Calu3 (cell line): ENCODE measurements around the gene NSUN4. TPM values are rescaled to one million over a fixed set of nuclear protein-coding genes. Genes with fewer than 3 reads are reported as not detected.
"Not testable (repeated sequence)": the region's sequence is repeated elsewhere in the genome, so short reads cannot be mapped to it uniquely, and the experiment has no call there.

ENCODE experiments used
- BruUV-seq: library from RNA; stranded (reverse); fragments of 400-500 nt; replicated peaks from 2 replicates; lab custom pipeline; 2021; lab: Mats Ljungman, UMichigan
- CTCF ChIA-PET: fragments of 300-600 bp; sonication (Branson Sonifier 250); formaldehyde crosslinking; loops from one replicate; lab custom pipeline; 2022; ENCODE audit warnings: antibody characterized with exemption; lab: Charles Lee
- DNase-seq: peaks from one replicate; pipeline ENCODE4 v3.0.0; 2022
- H3K27ac Mint-ChIP-seq: one replicate; pipeline ENCODE4 v1.8.0; 2022; ENCODE audit warnings: mixed read lengths; ENCODE audit not compliant: unreplicated experiment
- H3K27me3 Mint-ChIP-seq: one replicate; pipeline ENCODE4 v1.8.0; 2022; ENCODE audit warnings: mixed read lengths; ENCODE audit not compliant: unreplicated experiment
- H3K36me3 Mint-ChIP-seq: one replicate; pipeline ENCODE4 v1.8.0; 2022; ENCODE audit warnings: mild to moderate bottlenecking, moderate library complexity, mixed read lengths; ENCODE audit not compliant: insufficient read depth, unreplicated experiment
- H3K4me1 Mint-ChIP-seq: one replicate; pipeline ENCODE4 v1.8.0; 2022; ENCODE audit warnings: mild to moderate bottlenecking, low read depth, mixed read lengths; ENCODE audit not compliant: unreplicated experiment
- H3K4me3 Mint-ChIP-seq: one replicate; pipeline ENCODE4 v1.8.0; 2022; ENCODE audit warnings: mild to moderate bottlenecking, low read depth, moderate library complexity, mixed read lengths; ENCODE audit not compliant: unreplicated experiment
- H3K9me3 Mint-ChIP-seq: one replicate; pipeline ENCODE4 v1.8.0; 2022; ENCODE audit warnings: low read depth, mixed read lengths; ENCODE audit not compliant: unreplicated experiment
- CTCF ChIP-seq: fragments of 200-600 bp; IDR thresholded peaks from one replicate; pipeline ENCODE4 v1.8.0; 2022; ENCODE audit warnings: antibody characterized with exemption; ENCODE audit not compliant: unreplicated experiment
- intact Hi-C: fragments of 100-400 bp; cut with micrococcal nuclease; formaldehyde crosslinking; loops from one replicate; pipeline ENCODE4 v1.10.0; 2022; ENCODE audit not compliant: unreplicated experiment
- total RNA-seq: library from RNA; stranded (reverse); gene quantifications from 2 replicates; pipeline ENCODE4 v1.2.3, GENCODE V29; 2022

The NSUN4 gene
- total RNA-seq, 1 experiment from 2014 or later = 42.5 TPM

- BruUV-seq = no TSS peak
- intact Hi-C loops = no loop called here
- no peaks in the 10 kb centered on the region for H3K9me3 Mint-ChIP-seq
- H3K27me3 Mint-ChIP-seq = no peaks in the 10 kb centered on the region
- H3K27ac Mint-ChIP-seq = no peak overlapping the region
- H3K4me1 Mint-ChIP-seq = no peaks in the 10 kb centered on the region
- DNase-seq = no peak
- no peak overlapping the region for H3K4me3 Mint-ChIP-seq
- CTCF ChIA-PET = no interaction called here
- no peak for TF ChIP-seq CTCF
- H3K36me3 Mint-ChIP-seq = peaks cover 50% of the 10 kb centered on the region
Observed at GRCh38 chr1:46315669-46316403, 24.8 kb upstream of the NSUN4 start.

DNA sequence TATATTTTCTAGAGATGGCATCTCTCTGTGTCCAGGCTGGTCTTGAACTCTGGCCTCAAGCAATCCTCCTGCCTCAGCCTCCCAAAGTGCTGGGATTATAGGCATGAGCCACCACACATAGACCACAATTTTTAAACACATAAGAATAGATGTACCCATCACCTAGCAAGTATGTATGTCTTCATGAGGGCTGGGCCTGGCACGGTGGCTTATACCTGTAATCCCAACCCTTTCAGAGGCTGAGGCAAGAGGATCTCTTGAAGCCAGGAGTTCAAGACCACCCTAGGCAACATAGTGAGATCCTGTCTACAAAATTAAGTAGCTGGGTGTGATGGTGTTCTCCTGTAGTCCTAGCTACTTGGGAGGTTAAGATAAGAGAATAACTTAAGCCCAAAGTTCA is 23.3 kb upstream of the NSUN4 start:
- H3K27ac Mint-ChIP-seq = no peak overlapping the region
- CTCF ChIA-PET = no interaction called here
- TF ChIP-seq CTCF = no peak
- H3K27me3 Mint-ChIP-seq = no peaks in the 10 kb centered on the region
- no peak for DNase-seq
- BruUV-seq = no TSS peak
- H3K4me1 Mint-ChIP-seq = no peaks in the 10 kb centered on the region
- intact Hi-C loops = no loop called here
- peaks cover 36% of the 10 kb centered on the region for H3K36me3 Mint-ChIP-seq
- no peaks in the 10 kb centered on the region for H3K9me3 Mint-ChIP-seq
- no peak overlapping the region for H3K4me3 Mint-ChIP-seq

GRCh38 chr1:46319301-46319700 is 21.3 kb upstream of the NSUN4 start:
- H3K4me1 Mint-ChIP-seq, H3K27me3 Mint-ChIP-seq, CTCF ChIA-PET, H3K9me3 Mint-ChIP-seq, H3K4me3 Mint-ChIP-seq, BruUV-seq, DNase-seq, H3K27ac Mint-ChIP-seq, intact Hi-C loops: not testable (repeated sequence)
- peaks cover 26% of the 10 kb centered on the region for H3K36me3 Mint-ChIP-seq

- CTCF ChIA-PET, H3K27me3 Mint-ChIP-seq, H3K4me1 Mint-ChIP-seq, intact Hi-C loops, BruUV-seq, H3K27ac Mint-ChIP-seq, H3K4me3 Mint-ChIP-seq, DNase-seq, H3K9me3 Mint-ChIP-seq: not testable (repeated sequence)
- H3K36me3 Mint-ChIP-seq = peaks cover 18% of the 10 kb centered on the region
Observed at GRCh38 chr1:46319960-46320914, 20.4 kb upstream of the NSUN4 start.

GRCh38 chr1:46322191-46322590 is 18.4 kb upstream of the NSUN4 start:
- BruUV-seq, CTCF ChIA-PET, H3K27ac Mint-ChIP-seq, H3K4me3 Mint-ChIP-seq, DNase-seq, intact Hi-C loops, H3K27me3 Mint-ChIP-seq, H3K4me1 Mint-ChIP-seq, H3K9me3 Mint-ChIP-seq: not testable (repeated sequence)
- H3K36me3 Mint-ChIP-seq = peaks cover 12% of the 10 kb centered on the region

GRCh38 chr1:46325285-46326076 is 15.1 kb upstream of the NSUN4 start:
- H3K4me3 Mint-ChIP-seq, H3K4me1 Mint-ChIP-seq, DNase-seq, BruUV-seq, H3K27ac Mint-ChIP-seq, H3K27me3 Mint-ChIP-seq, H3K9me3 Mint-ChIP-seq, CTCF ChIA-PET, intact Hi-C loops: not testable (repeated sequence)
- H3K36me3 Mint-ChIP-seq = peaks cover 14% of the 10 kb centered on the region

- H3K27me3 Mint-ChIP-seq, DNase-seq, intact Hi-C loops, H3K9me3 Mint-ChIP-seq, H3K27ac Mint-ChIP-seq, H3K4me3 Mint-ChIP-seq, BruUV-seq: not testable (repeated sequence)
- Mint-ChIP-seq H3K36me3 (peaks cover 33% of the 10 kb centered on the region), H3K4me1 (peaks cover 25% of the 10 kb centered on the region)
- CTCF ChIA-PET = interaction anchor here (0.7 kb wide), 1 partner anchor 24 kb away, joined by 3 read pairs; no protein-coding TSS in a partner anchor
Observed at GRCh38 chr1:46328182-46328581, 12.4 kb upstream of the NSUN4 start.
